Adrenal gland (tissue), 5 donors: ENCODE measurements around the gene DOCK9.

Source experiments
- POLR2A ChIP-seq, 2 donors: fragments of 450-650 bp; IDR thresholded peaks; one replicate each; pipeline ENCODE4 v1.6.1; 2017; ENCODE audit warnings: antibody characterized with exemption in 2 of 2, mild to moderate bottlenecking in 2 of 2, moderate library complexity in 1 of 2
- TF ChIP-seq, protein P1 (sequence below), 6 experiments: fragments of 450-650 bp in 4 of 6; fragments of 200-600 bp in 2 of 6; sonication (generic) in 1 of 6; IDR thresholded peaks; 1 replicate in 5 of 6; 2 replicates in 1 of 6; pipeline versions ENCODE4 v1.5.1 to v1.8.0; 2016 to 2021; ENCODE audit warnings: antibody characterized with exemption in 6 of 6, mild to moderate bottlenecking in 2 of 6, moderate library complexity in 1 of 6
- donor health status: DM: no; HTN: no; CAD: no.

DNA sequence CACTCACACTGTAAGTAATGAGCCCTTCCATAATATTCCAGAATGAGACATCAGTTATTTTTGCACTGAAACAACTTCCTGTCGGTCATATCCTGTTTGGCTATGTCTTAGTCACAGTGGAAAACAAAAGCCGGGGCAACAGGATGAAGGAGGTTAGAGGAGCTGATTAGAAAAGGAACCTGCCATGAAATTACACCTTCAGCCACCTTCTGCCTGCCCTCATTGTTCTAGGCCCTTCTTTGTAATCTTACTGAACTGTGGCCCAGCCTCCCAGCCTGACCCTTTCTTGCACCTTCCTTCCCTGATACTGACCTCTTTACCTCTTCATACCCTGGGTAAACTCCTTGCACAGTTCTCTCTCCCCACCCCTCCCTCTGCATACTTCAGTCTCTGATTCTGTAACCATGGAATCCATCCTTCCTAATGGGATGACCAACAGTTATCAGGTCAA, 67.3 kb downstream of the DOCK9 start:
- TF ChIP-seq POLR2A (IDR thresholded peaks at IDR 0.05): no peak
- TF ChIP-seq, protein P1, sequence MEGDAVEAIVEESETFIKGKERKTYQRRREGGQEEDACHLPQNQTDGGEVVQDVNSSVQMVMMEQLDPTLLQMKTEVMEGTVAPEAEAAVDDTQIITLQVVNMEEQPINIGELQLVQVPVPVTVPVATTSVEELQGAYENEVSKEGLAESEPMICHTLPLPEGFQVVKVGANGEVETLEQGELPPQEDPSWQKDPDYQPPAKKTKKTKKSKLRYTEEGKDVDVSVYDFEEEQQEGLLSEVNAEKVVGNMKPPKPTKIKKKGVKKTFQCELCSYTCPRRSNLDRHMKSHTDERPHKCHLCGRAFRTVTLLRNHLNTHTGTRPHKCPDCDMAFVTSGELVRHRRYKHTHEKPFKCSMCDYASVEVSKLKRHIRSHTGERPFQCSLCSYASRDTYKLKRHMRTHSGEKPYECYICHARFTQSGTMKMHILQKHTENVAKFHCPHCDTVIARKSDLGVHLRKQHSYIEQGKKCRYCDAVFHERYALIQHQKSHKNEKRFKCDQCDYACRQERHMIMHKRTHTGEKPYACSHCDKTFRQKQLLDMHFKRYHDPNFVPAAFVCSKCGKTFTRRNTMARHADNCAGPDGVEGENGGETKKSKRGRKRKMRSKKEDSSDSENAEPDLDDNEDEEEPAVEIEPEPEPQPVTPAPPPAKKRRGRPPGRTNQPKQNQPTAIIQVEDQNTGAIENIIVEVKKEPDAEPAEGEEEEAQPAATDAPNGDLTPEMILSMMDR (IDR thresholded peaks at IDR 0.05): no peak
